Neural progenitor cell (in vitro differentiated cells): Measurements from ENCODE around the gene PHPT1. TPM values are rescaled to one million over a fixed set of nuclear protein-coding genes. Genes with fewer than 3 reads are reported as not detected.

Experiments used
- DNase-seq: peaks from one replicate; pipeline ENCODE4 v3.0.0-alpha.2; 2016; ENCODE audit warnings: low spot score
- H2AFZ ChIP-seq: fragments of 200-600 bp; sonication (generic); replicated peaks from 2 replicates; pipeline ENCODE4 v1.6.1; 2016; ENCODE audit warnings: antibody characterized with exemption
- H3F3A ChIP-seq: fragments of 200-600 bp; sonication (generic); 2 replicates; pipeline ENCODE4 v1.6.1; 2016; ENCODE audit warnings: antibody characterized with exemption, low read depth
- H3K27ac ChIP-seq: fragments of 200-600 bp; sonication (generic); 2 replicates; pipeline ENCODE4 v1.5.1; 2016; ENCODE audit warnings: mild to moderate bottlenecking
- H3K27me3 ChIP-seq: fragments of 200-600 bp; sonication (generic); 2 replicates; pipeline ENCODE4 v1.6.1; 2016; ENCODE audit warnings: mild to moderate bottlenecking, moderate library complexity
- H3K36me3 ChIP-seq: fragments of 200-600 bp; sonication (generic); 2 replicates; pipeline ENCODE4 v1.5.1; 2016
- H3K4me1 ChIP-seq: fragments of 200-600 bp; sonication (generic); 2 replicates; pipeline ENCODE4 v1.6.1; 2016; ENCODE audit warnings: mixed run types
- H3K4me2 ChIP-seq: fragments of 200-600 bp; sonication (generic); 2 replicates; pipeline ENCODE4 v1.6.1; 2016
- H3K4me3 ChIP-seq: fragments of 200-600 bp; sonication (generic); 2 replicates; pipeline ENCODE4 v1.5.1; 2016
- H3K79me2 ChIP-seq: fragments of 200-600 bp; sonication (generic); 2 replicates; pipeline ENCODE4 v1.6.1; 2016; ENCODE audit warnings: low read depth
- H3K9ac ChIP-seq: fragments of 200-600 bp; sonication (generic); 2 replicates; pipeline ENCODE4 v1.6.1; 2016
- H3K9me3 ChIP-seq: fragments of 200-600 bp; sonication (generic); 2 replicates; pipeline ENCODE4 v1.5.1; 2016; ENCODE audit warnings: low read depth
- H4K20me1 ChIP-seq: fragments of 200-600 bp; sonication (generic); 2 replicates; pipeline ENCODE4 v1.6.1; 2016; ENCODE audit warnings: low read depth
- H3K27ac Mint-ChIP-seq: 3 replicates; pipeline ENCODE4 v1.8.0; 2021; ENCODE audit warnings: mixed read lengths
- H3K27me3 Mint-ChIP-seq: 2 replicates; pipeline ENCODE4 v1.8.0; 2022; ENCODE audit warnings: low read depth, mild to moderate bottlenecking, inconsistent platforms, moderate library complexity, mixed read lengths; ENCODE audit not compliant: insufficient read depth
- H3K36me3 Mint-ChIP-seq: 3 replicates; pipeline ENCODE4 v1.8.0; 2021; ENCODE audit warnings: mixed read lengths
- H3K4me1 Mint-ChIP-seq: 3 replicates; pipeline ENCODE4 v1.8.0; 2021; ENCODE audit warnings: mixed read lengths
- H3K4me3 Mint-ChIP-seq: 3 replicates; pipeline ENCODE4 v1.8.0; 2021; ENCODE audit warnings: mild to moderate bottlenecking, moderate library complexity, mixed read lengths
- H3K9me3 Mint-ChIP-seq: 3 replicates; pipeline ENCODE4 v1.8.0; 2020; ENCODE audit warnings: mixed read lengths
- CTCF ChIP-seq: fragments of 200-600 bp; sonication (generic); IDR thresholded peaks from 2 replicates; pipeline ENCODE4 v1.5.1; 2017; ENCODE audit warnings: antibody characterized with exemption, mild to moderate bottlenecking
- EZH2 ChIP-seq: fragments of 200-600 bp; sonication (generic); IDR thresholded peaks from 2 replicates; pipeline ENCODE4 v1.6.1; 2017; ENCODE audit warnings: antibody characterized with exemption, mild to moderate bottlenecking, moderate library complexity
- EZH2phosphoT487 ChIP-seq: fragments of 200-600 bp; sonication (generic); IDR thresholded peaks from 2 replicates; pipeline ENCODE4 v1.6.1; 2017; ENCODE audit warnings: antibody characterized with exemption
- total RNA-seq: library from RNA; depleted of rRNA; stranded (reverse); fragments of >200 nt; gene quantifications from 2 replicates; pipeline ENCODE4 v1.2.3, GENCODE V29; 2015; ENCODE audit warnings: low replicate concordance

The PHPT1 gene
- total RNA-seq, 1 donor from 2014 or later = 58.8 TPM

GRCh38 chr9:136808075-136808805, 41.0 kb upstream of the PHPT1 start:
- H3K27me3 Mint-ChIP-seq = peaks cover 6% of the 10 kb centered on the region
- TF ChIP-seq EZH2 (no peak), EZH2phosphoT487 (no peak), CTCF (no peak)
- Histone ChIP-seq H4K20me1 (peaks cover 46% of the 10 kb centered on the region), H3K36me3 (peaks cover 3% of the 10 kb centered on the region), H3K9me3 (no peaks in the 10 kb centered on the region), H2AFZ (peak overlapping the region; percentile 82), H3K4me1 (peaks cover 25% of the 10 kb centered on the region), H3K79me2 (peaks cover 54% of the 10 kb centered on the region), H3K4me2 (peak overlapping the region; percentile 92), H3K4me3 (peak overlapping the region; percentile 100), H3K27ac (peak overlapping the region; percentile 61), H3K27me3 (no peaks in the 10 kb centered on the region), H3K9ac (peak overlapping the region; percentile 83), H3F3A (no peaks in the 10 kb centered on the region)
- H3K4me3 Mint-ChIP-seq = peak overlapping the region; percentile 89
- peaks cover 22% of the 10 kb centered on the region for H3K36me3 Mint-ChIP-seq
- H3K9me3 Mint-ChIP-seq = peaks cover 2% of the 10 kb centered on the region
- peak overlapping the region; percentile 13 for H3K27ac Mint-ChIP-seq
- peak; percentile 58 for DNase-seq
- H3K4me1 Mint-ChIP-seq = peaks cover 32% of the 10 kb centered on the region

GRCh38 chr9:136808806-136809158, 40.4 kb upstream of the PHPT1 start:
- peaks cover 56% of the 10 kb centered on the region for H3K79me2 ChIP-seq
- TF ChIP-seq EZH2phosphoT487 (no peak), EZH2 (no peak), CTCF (no peak)
- H3K36me3 Mint-ChIP-seq = peaks cover 22% of the 10 kb centered on the region

GRCh38 chr9:136814725-136815421, 34.3 kb upstream of the PHPT1 start:
- no peak overlapping the region for H3K4me2 ChIP-seq
- Mint-ChIP-seq H3K27me3 (peaks cover 4% of the 10 kb centered on the region), H3K9me3 (no peaks in the 10 kb centered on the region), H3K27ac (no peak overlapping the region), H3K4me3 (no peak overlapping the region), H3K4me1 (peaks cover 7% of the 10 kb centered on the region), H3K36me3 (peaks cover 38% of the 10 kb centered on the region)
- H3K27me3 ChIP-seq = peaks cover 3% of the 10 kb centered on the region
- peaks cover 78% of the 10 kb centered on the region for H3K79me2 ChIP-seq
- H4K20me1 ChIP-seq = peaks cover 74% of the 10 kb centered on the region
- no peak overlapping the region for H3K27ac ChIP-seq
- peaks cover 3% of the 10 kb centered on the region for H3K36me3 ChIP-seq
- no peak overlapping the region for H3K9ac ChIP-seq
- no peak overlapping the region for H3K4me3 ChIP-seq
- no peaks in the 10 kb centered on the region for H3K9me3 ChIP-seq
- H3F3A ChIP-seq = no peaks in the 10 kb centered on the region
- peaks cover 7% of the 10 kb centered on the region for H3K4me1 ChIP-seq
- DNase-seq = no peak
- TF ChIP-seq EZH2 (no peak), CTCF (no peak), EZH2phosphoT487 (no peak)
- no peak overlapping the region for H2AFZ ChIP-seq

More at GRCh38 chr9:136808806-136809158, 40.4 kb upstream of the PHPT1 start:
- Mint-ChIP-seq H3K9me3 (peaks cover 2% of the 10 kb centered on the region), H3K27me3 (peaks cover 9% of the 10 kb centered on the region), H3K4me3 (peak overlapping the region; percentile 89), H3K4me1 (peaks cover 32% of the 10 kb centered on the region), H3K27ac (peak overlapping the region; percentile 13)
- Histone ChIP-seq H3K27me3 (no peaks in the 10 kb centered on the region), H3K9ac (peak overlapping the region; percentile 83), H3K9me3 (no peaks in the 10 kb centered on the region), H3K4me1 (peaks cover 25% of the 10 kb centered on the region), H3K27ac (no peak overlapping the region), H3K4me3 (peak overlapping the region; percentile 100), H3F3A (no peaks in the 10 kb centered on the region), H3K4me2 (peak overlapping the region; percentile 92), H3K36me3 (peaks cover 3% of the 10 kb centered on the region), H4K20me1 (peaks cover 51% of the 10 kb centered on the region), H2AFZ (no peak overlapping the region)
- peak; percentile 43 for DNase-seq
